HG03060 (cell line): Measurements from ENCODE around the gene CREB3L4.

Experiments used
- ATAC-seq: cut with Tn5 transposase; IDR thresholded peaks from one replicate; pipeline ENCODE4 v1.9.1; 2021; ENCODE audit warnings: low read depth, moderate number of reproducible peaks; ENCODE audit not compliant: unreplicated experiment

CREB3L4 gene

DNA sequence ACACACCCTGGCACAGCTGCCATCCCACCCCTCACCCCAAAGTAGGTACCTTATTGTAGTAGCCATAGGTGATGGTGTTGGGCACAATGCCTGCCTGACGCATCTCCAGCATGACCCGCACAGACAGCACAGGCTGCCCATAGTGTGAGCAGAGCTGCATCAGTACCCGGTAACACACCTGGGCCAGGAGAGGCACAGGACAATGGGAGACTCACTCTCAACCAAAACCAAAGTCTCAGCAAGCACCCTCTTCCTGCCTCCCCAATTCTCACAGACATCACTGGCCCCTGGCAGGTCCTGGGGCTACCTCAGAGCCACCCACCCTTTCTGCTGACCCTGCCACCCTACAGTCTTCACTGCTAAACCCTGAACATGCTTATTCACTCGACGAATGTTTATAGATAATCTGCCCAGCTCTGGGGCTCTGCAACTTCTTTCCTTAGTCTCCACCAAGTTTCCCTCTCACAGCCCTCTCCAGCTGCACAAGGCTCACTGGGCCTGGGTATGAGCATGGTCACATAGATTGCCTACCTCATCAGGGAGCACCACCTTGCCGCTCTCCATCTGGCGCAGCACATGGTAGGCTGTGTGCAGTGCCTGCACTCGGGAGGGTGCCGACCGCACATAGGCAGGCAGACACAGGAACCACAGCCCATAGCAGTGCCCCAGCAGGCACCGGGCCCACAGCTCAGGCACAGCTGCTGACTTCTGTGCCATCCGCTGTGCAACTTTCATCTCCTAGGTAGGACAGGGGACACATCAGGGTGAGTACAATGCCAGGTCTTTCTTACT lies 31.5 kb upstream of the CREB3L4 start:
- no peak for ATAC-seq

DNA sequence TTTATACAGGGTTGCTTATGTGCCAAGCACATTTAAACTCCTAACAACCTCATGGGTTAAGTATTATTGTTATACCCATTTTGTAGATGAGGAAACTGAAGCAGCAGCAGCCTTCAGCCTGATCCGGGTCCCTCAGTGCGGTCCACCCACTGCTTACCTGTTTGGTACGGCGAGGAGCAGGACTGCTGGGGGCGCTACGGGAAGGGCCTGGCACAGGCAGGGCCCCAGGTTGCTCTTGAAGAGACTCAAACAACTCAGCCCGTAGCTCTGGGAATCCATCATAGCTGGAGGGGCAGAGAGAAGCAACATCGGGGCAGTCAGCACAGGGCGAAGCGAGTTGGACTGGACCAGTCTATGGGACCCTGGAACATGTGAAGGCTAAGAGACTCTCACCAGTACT lies 30.4 kb upstream of the CREB3L4 start:
- no peak for ATAC-seq

DNA sequence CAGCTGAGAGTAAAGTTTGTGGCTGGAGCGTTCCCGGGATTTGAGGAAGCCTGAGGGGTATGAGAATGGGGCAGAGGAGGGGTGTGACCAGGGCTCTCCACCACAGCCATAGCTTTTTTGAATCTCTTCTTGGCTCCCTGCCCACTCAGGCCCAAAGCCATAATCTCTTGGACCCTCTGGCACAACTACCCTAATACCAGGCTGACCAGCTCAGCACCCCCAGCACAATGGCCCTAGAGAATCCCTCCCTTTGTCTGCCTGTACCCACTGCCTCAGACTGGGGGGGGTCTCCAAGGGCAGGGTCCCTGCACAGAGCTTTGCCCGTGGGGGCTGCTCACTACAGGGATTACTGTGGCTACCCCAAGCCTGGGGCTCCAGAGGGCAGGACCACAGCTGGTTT lies 28.7 kb upstream of the CREB3L4 start:
- ATAC-seq, result no peak

DNA sequence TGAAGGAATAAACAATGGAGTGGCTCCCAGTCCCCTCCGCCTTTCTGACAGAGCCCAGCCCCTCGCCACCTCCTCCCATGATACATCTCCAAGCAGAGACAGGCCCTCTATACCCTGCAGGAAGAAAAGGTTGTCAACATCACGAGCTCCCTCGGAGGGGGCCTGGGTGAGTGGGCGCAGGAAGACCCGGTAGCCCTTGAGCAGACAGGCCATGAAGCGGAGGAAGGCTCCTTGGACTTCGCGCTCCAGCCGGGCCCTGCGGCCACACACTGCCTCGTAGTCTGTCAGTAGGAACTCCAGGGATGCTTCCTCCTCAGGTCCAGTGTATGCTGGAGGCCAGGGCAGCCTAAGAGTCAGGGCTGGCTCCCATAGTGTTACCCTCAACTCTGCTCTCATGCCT lies 28.2 kb upstream of the CREB3L4 start:
- no peak for ATAC-seq

DNA sequence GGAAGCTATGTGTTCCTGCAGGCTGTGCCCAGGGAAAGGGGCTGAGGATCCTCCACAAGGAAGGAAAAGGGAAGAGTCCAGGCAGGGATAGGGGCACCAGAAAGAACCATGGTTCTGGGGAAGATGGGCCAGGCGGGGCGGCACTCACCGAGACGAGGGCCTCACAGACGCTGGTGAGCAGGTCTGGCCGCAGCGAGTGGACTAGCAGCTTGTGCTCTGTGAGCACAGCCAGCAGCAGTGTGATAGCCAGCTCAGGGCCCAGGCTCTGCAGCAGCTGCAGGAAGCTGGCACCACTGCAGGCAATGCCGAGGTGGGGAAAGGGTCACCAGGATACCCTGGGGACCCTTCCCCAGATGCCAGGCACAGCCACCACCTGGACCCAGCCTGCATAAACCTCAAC lies 26.9 kb upstream of the CREB3L4 start:
- ATAC-seq, result no peak

DNA sequence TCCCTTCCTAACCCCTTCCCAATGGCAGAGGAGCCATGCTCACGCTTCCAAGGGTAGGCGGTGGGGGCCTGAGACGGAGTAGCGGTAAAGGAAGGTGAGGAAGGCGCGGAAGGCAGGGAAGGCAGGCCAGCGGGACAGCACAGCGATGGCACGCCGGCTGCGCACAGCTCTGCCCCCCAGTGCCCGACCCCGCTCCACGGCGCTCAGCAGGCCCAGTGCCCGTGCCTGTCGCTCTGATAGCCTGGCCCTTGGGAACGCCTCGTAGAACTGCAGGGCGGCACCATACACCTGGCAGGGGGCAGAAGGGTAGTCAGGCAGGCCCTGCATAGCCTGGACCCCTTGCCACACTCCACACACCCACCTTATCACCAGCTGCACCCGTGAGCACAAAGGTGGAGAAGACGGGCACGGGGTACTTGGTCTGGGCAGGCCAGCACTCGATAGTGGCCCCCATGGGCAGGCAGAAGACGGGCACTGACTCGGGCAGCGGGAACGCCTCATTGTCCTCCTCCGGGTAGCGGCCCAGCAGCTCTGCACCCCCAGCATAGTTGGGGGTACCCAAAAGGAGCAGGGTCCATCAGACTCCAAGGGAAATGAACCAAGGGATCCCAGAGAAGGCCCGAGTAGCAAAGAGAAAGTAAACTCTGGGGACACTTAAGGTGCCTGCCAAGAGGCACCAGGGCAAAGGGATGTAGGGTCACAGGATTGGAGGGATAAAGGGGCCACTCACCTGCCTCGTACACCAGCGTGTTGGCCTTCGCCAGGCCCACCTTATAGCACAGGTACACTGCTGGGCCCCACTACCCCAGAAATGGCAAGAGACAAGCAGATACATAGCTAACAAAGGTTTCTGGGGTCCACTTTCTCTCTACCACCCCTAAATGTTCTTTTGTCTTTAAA lies 25.6 kb upstream of the CREB3L4 start:
- no peak for ATAC-seq

DNA sequence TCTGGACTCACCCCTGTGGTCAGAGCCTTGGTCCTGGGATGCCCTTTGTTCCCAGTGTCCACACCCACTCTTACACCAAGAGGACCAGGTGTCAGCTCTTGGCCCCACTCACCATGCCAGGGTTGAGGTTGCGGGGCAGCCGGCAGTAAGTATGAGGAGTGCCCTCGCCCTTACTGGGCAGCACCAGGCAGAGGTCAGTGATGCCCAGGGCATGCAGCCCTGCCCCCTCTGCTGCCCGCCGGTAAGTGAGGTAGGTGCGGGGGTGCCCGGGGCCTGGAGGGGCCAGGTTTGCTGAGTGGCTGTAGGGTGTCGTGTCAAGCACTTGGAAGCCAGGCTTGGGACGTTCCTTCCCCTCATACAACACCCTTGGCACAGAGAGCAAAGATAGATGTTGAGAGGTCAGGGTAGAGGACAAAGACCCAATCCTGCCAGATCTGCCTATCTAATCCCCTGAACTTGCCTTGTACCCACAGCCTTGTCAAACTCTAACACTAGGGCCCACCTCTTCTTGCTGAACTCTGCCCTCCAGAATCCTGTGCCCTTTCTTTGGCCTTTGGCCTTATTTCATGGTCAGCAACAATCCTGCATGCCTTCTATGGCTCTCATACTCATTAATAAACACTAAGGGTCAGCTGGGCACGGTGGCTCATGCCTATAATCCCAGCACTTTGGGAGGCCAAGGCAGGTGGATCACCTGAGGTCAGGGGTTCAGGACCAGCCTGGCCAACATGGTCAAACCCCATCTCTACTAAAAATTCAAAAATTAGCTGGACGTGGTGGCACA lies 24.7 kb upstream of the CREB3L4 start:
- ATAC-seq, result no peak

DNA sequence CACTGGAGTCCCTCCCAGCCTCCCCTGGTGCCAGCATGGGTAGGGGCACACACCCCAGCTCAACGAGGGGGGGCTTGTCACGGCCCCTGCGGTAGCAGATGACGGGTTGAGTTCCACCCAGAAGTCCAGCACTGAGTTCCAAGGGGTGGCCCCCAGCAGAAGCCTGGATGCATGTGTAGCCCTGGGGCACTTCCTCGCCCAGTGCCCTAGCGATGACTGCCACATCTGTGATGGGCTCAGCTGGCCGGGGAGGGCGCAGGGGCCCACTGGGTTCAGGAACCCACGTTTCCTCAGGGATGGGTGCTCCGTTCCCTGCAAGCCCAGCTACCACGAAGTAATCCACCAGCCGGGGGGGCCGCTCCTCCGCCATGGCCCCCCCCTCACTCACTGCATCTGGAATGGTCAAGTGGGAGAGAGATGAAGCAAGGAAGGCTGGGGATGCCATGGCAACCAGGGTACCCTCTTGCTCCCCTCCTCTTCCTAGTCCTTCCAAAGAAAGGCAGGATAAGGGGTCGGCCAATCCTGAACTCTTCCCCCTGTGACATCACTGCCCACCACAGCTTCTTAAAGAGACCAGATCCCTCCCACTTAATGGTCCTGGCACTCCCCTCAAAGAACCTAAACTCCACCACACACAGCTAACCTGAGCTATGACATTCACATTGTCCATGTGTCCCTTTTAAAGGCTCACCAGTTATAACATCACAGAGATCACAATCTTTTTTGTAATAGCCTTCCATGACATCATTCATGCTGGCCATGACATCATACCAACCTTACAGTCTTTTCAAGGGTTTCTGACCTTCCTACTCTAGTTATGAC lies 23.5 kb upstream of the CREB3L4 start:
- no peak for ATAC-seq

DNA sequence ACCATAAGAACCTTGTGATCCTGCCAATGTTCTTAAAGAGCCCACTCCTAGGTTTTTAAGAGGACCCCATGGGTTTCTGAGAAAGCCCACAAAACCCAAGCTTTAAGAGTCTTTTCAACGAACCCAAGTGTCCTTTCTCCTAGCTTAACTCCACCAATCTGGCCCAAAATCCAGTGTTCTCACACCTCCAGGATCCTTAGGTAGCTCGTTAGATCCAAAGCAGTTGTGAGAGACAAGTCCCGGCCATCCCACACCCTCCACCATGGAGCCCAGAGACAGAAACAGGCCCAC lies 22.9 kb upstream of the CREB3L4 start:
- ATAC-seq, result no peak

DNA sequence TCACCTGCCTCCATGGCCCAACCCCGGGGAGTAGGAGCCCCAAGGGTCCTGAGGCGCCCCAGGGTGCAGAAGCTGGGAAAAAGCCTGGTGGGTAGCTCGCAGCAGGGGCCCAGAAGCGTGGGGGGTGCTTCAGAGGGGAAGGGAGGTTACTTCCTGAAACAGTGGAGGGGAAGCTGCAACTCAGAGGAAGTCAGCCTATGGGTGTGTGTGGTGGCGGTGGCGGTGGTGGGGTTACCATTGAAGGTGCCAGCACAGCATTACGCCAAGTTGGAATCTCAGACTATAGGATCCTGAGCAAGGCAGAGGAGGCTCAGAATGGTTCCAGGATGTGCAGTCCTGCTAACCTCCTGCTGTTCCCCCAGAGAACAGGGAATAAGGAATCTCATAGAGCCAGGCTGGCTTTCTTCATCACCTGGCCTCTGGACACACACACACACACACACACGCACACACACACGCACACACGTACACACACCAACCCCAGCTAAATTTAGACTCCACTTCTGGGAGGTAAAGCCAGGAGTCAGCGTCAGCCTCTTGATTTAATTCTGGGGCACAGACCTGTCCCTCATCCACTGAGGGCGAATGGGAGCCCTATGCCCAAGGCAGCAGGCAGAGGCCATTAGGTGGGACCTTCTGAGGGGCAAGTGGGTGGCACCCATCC lies 22.4 kb upstream of the CREB3L4 start:
- no peak for ATAC-seq

DNA sequence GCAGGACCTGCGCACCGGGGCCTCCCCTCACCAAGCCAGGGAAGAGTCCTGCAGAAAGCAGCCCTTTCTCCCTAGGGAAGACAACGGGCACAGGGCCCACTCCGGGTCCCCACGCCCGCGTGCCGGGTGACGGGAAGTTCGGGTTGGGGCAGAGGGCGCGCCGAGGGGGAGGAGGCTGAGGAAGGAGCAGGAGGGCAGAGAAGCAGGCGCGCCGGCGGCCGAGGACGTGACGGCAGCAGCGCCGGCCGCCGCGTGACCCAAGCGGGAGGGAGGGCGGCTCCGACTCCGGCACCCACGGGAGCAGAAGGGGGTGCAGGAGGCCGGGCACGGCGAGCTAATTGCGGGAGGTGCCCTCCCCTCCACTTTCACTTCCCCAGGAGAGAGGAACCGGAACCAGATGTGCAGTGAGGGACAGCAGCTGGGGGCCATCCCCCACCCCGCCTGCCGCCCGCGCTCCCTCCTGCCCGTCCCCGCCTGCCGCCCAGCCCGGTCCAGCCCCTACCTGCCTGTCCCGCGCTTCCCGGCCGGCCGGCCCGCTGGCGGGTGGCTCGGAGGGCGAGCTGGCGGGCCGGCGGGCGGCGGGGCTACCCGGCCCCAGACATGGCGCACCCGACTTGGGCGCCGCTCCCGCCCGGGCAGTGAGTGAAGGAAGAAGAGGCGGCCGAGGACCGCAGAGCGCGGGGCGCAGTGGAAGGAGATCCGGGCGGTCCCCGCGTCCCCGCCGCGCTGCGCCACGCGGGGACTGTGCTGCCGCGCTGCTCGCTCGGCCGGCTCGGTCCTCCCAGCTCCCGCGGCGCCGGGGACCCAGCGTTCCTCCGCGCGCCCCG lies 21.7 kb upstream of the CREB3L4 start:
- peak; percentile 71 for ATAC-seq

DNA sequence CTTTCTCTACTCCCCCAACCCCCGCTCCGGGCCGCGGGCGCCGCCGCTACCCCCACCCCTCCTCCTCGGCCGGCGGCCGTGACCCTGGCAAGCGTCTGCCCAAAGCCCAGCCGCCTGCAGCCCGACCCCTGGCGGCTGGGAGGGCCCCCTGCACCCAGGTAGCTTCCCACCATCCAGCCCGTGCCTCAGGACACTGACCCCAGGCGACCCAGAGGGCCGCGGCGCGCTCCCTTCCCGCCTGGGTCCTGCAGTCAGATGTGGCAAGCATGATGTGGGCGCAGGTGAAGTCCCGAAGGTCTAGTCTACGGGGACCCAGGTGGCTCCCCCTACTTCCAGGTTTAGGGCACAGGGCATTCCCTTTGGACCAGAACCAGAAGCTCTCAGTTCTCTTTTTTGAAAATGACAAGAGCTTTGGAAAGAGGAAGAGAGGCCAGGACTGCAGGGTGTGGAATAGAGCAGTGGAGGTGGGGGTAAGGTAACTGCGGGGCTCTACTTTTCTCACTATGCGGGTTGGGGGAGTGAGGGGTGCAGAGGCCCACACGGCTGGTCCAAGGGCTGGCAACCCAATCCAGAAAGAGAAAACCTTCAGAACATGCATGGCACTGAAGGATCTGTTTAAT lies 21.0 kb upstream of the CREB3L4 start, which contains the start of gene DENND4B:
TSS of gene DENND4B (minus strand) at position 97 of the 620 bp plus-strand sequence. CDS start 2,344 bp downstream, outside the sequence.
- peak; percentile 21 for ATAC-seq

DNA sequence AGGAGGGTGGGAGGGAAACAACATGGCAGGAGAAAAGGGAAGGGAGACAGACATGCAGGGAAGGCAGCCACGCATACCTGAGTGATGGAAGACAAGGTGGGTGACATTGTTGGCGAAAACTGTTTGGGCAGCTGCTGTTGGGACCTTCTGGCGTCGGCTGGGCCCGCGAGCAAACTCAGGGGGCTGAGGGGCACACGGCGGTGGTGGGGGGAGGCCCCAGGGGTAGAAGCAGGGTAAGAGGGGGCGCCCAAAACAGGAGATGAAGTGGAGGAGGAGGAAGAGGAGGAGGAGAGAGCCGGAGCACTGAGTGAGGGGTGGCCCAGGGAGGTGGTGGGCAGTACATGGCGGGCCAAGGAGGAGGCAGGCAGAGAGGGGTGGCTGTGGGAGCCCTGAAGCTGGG lies 16.5 kb upstream of the CREB3L4 start:
- no peak for ATAC-seq

DNA sequence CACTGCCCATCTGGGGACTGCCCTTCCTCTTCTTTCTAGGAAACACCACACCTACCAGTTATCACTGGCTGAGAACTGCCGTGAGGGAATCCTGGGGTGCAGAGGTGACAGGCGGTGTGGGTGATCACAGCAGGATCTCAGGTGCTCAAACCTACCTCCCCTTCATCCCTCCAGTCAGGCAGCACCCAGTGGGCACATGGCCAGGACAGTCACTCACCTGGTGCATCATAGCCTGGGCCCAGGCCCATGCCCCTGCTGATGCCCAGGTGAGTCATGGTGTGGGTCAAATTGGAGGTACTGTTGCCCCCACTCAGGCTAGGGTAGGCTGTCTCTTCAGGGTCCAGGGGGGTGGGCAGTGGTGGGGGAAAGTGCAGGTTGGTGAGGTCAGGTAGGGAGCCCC lies 15.9 kb upstream of the CREB3L4 start:
- no peak for ATAC-seq

DNA sequence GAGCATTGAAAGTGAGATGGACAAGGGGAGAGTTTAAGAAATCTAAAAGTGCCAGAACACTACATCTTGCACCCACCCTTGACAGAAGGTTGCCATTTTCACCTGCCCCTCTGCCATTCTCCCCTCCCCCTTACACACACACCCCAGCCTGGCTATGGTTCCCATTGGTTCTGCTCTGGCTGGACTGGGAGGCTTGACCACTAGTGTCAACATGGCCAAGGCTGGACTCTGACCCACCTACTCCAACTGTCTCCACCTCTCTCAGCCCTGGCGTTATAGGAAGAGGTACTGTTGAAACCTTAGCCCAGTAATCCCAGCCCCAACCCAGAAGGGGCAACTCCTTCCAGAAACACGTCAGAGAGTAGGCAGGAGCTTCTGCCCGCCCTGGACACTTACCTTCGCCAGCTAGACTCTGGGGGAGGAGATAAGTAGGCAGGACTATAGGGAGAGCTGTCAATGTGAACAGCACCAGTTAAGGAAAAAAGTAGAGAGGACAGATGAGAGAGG lies 13.8 kb upstream of the CREB3L4 start:
- no peak for ATAC-seq

DNA sequence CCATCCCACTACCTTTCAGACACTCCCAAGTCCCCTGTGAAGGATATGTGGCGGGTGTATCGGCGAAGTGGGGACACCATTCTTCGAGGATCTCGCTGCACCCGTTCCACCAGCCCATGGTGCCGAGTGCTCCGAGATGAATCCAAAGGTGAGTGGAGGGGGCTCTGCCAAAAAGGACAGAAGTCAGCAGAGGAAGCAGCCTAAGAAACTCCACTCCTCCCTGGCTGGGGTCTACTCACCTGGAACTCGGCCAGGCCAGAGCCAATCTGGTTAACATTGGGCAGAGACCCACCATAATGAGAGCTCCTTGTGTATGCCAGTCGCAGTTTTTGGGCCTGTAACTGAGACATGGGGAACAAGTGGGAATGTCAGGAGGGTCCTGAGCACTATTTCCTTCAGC lies 12.9 kb upstream of the CREB3L4 start:
- no peak for ATAC-seq

DNA sequence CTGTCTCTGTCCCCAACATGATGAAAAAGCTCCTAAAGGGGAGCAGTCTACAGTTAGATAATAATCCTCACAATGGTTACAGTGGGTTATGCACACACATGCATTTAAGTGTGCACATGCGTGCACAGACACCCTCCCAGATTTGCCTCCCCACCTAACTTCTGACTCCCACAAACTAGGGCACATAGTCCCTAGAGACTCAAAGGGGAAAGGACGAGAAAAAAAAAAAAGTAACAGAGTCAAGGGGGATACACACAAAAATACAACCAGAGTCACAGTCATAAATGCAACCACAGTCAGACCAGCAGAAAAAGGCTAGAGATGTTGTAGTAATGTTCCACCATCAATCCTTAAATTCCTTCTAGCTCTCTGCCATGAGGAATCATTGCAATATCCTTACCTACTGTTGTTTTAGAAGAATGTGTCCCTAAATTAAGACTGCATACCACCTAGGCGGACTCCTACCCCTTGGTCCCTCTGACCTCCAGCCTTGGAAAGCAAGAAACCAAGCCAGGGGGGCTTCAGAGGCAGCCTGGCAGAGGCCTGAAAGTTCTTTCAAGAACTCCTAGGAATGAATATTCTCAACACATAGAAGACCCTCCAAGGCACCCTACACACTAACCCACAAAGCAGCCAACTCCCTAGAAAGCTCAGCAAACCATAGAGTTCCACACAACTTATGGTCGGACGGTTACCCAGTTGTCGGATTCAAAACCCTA lies 10.5 kb upstream of the CREB3L4 start:
- no peak for ATAC-seq

DNA sequence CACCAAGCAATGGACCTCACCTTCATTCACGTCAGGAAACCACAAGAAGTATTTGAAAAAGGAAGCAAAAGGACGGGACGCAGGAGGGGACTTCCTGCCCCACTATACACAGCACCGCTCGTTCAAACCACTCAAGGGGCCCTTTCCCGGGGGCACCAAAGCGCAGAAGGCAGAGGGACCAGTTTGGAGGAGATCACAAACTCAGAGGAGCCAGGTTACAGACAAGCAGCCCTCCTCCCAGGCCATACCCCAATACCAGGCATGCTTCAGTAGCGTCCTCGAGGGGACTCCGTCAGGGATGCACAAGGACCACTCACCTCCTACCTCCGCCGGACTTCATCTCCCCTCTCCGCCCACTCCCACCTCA lies 10.0 kb upstream of the CREB3L4 start:
- ATAC-seq, result no peak
